HEK293 (cell line): ENCODE results near the gene MTARC1.
A peak's percentile ranks its signal among the peaks of the same experiment; 100 is the strongest.

Experiments
- ZNF114 ChIP-seq: fragments of 450-650 bp; formaldehyde crosslinking; IDR thresholded peaks from 2 replicates; pipeline ENCODE4 v1.5.0; 2017; ENCODE audit warnings: missing biosample characterization, missing genetic modification characterization
- ZNF658 ChIP-seq: fragments of 450-650 bp; formaldehyde crosslinking; IDR thresholded peaks from 2 replicates; pipeline ENCODE4; 2016; ENCODE audit warnings: missing biosample characterization, missing genetic modification characterization
- TF ChIP-seq, protein P1 (sequence below): fragments of 450-650 bp; formaldehyde crosslinking; IDR thresholded peaks from 2 replicates; pipeline ENCODE4 v1.5.1; 2016; ENCODE audit warnings: missing biosample characterization, missing genetic modification characterization

GRCh38 chr1:220803401-220804201, 16.9 kb downstream of the MTARC1 start:
- TF ChIP-seq, protein P1, sequence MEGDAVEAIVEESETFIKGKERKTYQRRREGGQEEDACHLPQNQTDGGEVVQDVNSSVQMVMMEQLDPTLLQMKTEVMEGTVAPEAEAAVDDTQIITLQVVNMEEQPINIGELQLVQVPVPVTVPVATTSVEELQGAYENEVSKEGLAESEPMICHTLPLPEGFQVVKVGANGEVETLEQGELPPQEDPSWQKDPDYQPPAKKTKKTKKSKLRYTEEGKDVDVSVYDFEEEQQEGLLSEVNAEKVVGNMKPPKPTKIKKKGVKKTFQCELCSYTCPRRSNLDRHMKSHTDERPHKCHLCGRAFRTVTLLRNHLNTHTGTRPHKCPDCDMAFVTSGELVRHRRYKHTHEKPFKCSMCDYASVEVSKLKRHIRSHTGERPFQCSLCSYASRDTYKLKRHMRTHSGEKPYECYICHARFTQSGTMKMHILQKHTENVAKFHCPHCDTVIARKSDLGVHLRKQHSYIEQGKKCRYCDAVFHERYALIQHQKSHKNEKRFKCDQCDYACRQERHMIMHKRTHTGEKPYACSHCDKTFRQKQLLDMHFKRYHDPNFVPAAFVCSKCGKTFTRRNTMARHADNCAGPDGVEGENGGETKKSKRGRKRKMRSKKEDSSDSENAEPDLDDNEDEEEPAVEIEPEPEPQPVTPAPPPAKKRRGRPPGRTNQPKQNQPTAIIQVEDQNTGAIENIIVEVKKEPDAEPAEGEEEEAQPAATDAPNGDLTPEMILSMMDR (tag by site-specific recombination) = peak; percentile 13; the same call in 1 of the 2 replicates
- TF ChIP-seq ZNF114 (tag by site-specific recombination) (no peak), ZNF658 (no peak)
